Right renal cortex interstitium (tissue), 3 donors: ENCODE data around the gene DLG5. TPM values are rescaled to one million over a fixed set of nuclear protein-coding genes. Genes with fewer than 3 reads are reported as not detected.

Experiments
- DNase-seq, 3 donors: peaks; one replicate each; pipeline ENCODE4 v3.0.0-alpha.2; 2013; ENCODE audit warnings: low read depth in 3 of 3, low spot score in 2 of 3
- polyA plus RNA-seq, 3 donors: library from polyadenylated mRNA; unstranded; fragments of 120-200 nt; gene quantifications; one replicate each; pipeline ENCODE4 v1.2.1, GENCODE V29; 2013; ENCODE audit not compliant: insufficient read length in 3 of 3

The DLG5 gene
- polyA plus RNA-seq, 3 donors: 35.7 to 39.1 (median 37.7) TPM

- no peak for DNase-seq
Measured at GRCh38 chr10:77946084-77946483, 19.5 kb upstream of the DLG5 start.

- no peak for DNase-seq
Measured at GRCh38 chr10:77944519-77944918, 18.0 kb upstream of the DLG5 start.

- no peak for DNase-seq
Measured at GRCh38 chr10:77943121-77943901, 16.8 kb upstream of the DLG5 start.

GRCh38 chr10:77941790-77942189 lies 15.2 kb upstream of the DLG5 start:
- no peak for DNase-seq

GRCh38 chr10:77940627-77941026 lies 14.1 kb upstream of the DLG5 start:
- no peak for DNase-seq

- DNase-seq: no peak
Measured at GRCh38 chr10:77940225-77940624, 13.7 kb upstream of the DLG5 start.

GRCh38 chr10:77939561-77940001 lies 13.0 kb upstream of the DLG5 start:
- DNase-seq: peak in 1 of 3 donors; percentile 62

GRCh38 chr10:77936697-77937567 lies 10.4 kb upstream of the DLG5 start:
- DNase-seq: no peak

- DNase-seq: no peak
Measured at GRCh38 chr10:77932016-77932715, 5.6 kb upstream of the DLG5 start.

- no peak for DNase-seq
Measured at GRCh38 chr10:77927402-77928246, 1.1 kb upstream of the DLG5 start.

- DNase-seq: no peak
Measured at GRCh38 chr10:77925795-77926565, 575 bp downstream of the DLG5 start.

GRCh38 chr10:77925410-77925794 lies 1.2 kb downstream of the DLG5 start:
- DNase-seq: no peak

- no peak for DNase-seq
Measured at GRCh38 chr10:77922566-77923179, 3.9 kb downstream of the DLG5 start.

GRCh38 chr10:77922055-77922454 lies 4.5 kb downstream of the DLG5 start:
- no peak for DNase-seq

GRCh38 chr10:77921395-77921794 lies 5.2 kb downstream of the DLG5 start:
- DNase-seq: no peak

- no peak for DNase-seq
Measured at GRCh38 chr10:77920495-77920894, 6.1 kb downstream of the DLG5 start.

- DNase-seq: no peak
Measured at GRCh38 chr10:77919713-77920108, 6.8 kb downstream of the DLG5 start.

GRCh38 chr10:77915319-77916105 lies 11.0 kb downstream of the DLG5 start:
- DNase-seq: no peak
